Measurements from ENCODE around the gene ABHD2. TPM values are rescaled to one million over a fixed set of nuclear protein-coding genes. Genes with fewer than 3 reads are reported as not detected.

Gene ABHD2
- polyA plus RNA-seq, 3 donors = 30.8 to 67.1 (median 37.3) TPM

DNA sequence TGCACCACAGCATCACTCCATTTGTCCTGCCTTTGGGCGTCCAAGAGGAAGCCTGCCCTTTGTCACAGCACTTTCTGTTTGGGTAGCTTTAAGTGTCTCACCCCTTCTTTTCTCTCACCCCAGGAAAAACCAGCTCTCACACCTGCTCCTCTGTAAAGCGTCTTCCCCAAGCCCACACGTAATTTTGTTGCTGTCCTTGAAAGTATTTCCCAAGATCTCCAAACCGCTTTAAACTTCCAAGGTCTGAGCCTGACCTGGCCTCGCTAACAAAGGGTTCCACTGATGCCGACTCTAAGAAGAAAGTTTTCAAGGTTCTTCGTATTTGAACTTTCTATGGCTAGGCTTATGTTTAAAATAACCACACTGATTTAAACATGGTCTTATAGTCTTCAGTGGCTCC is 5.3 kb downstream of the ABHD2 start:
- DNase-seq = no peak
- Mint-ChIP-seq H3K36me3 (peaks cover 32 to 35% of the 10 kb centered on the region in 2 donors), H3K4me3 (peak overlapping the region in 1 of 2 donors; percentile 5), H3K27me3 (ENCODE audit: low read depth in 3 of 3) (no peaks in the 10 kb centered on the region), H3K27ac (peak overlapping the region; percentile 98 to 100 (median 99)), H3K9me3 (peaks cover 0 to 3% (median 0%) of the 10 kb centered on the region in 7 donors), H3K4me1 (peaks cover 71% of the 10 kb centered on the region)
- intact Hi-C loops (cut with micrococcal nuclease) = loop anchor here (5.0 kb wide), 2 partner anchors 34 to 36 kb away; no protein-coding TSS in a partner anchor
- Histone ChIP-seq H4K20me1 (ENCODE audit: insufficient read depth, low read length) (no peaks in the 10 kb centered on the region), H3K9me3 (replicated peaks in 1 of 2; ENCODE audit: control insufficient read depth in 1 of 2, insufficient read depth in 1 of 2, low read length in 2 of 2) (no peaks in the 10 kb centered on the region), H3K9ac (ENCODE audit: insufficient read depth, low read length, poor library complexity, severe bottlenecking) (peak overlapping the region; percentile 48), H3K36me3 (replicated peaks in 1 of 2; ENCODE audit: control insufficient read depth in 1 of 2, insufficient read depth in 2 of 2, low read length in 2 of 2) (peaks cover 0 to 28% of the 10 kb centered on the region in 2 donors), H3K27me3 (ENCODE audit: control insufficient read depth in 2 of 2, insufficient read depth in 2 of 2, low read length in 2 of 2) (no peaks in the 10 kb centered on the region), H3K27ac (ENCODE audit: low read depth in 1 of 2, low read length in 2 of 2) (peak overlapping the region; percentile 85 to 88), H3K4me2 (replicated peaks; ENCODE audit: extremely low read depth, low read length, poor library complexity, severe bottlenecking) (peak overlapping the region; percentile 71), H3K4me1 (ENCODE audit: control insufficient read depth in 1 of 2, insufficient read depth in 2 of 2, low read length in 2 of 2) (peaks cover 67 to 75% of the 10 kb centered on the region in 2 donors), H3K79me2 (ENCODE audit: insufficient read depth, low read length) (peaks cover 93% of the 10 kb centered on the region), H3K4me3 (replicated peaks in 1 of 3; ENCODE audit: low read depth in 2 of 3, low read length in 3 of 3) (peak overlapping the region in 1 of 3 experiments; percentile 60), H2AFZ (ENCODE audit: insufficient read depth, low read depth, low read length, poor library complexity, severe bottlenecking) (no peak overlapping the region)
- 75% methylated on average over 5 of the region's 7 CpGs for WGBS (ENCODE audit: insufficient coverage)
- TF ChIP-seq, protein P1, sequence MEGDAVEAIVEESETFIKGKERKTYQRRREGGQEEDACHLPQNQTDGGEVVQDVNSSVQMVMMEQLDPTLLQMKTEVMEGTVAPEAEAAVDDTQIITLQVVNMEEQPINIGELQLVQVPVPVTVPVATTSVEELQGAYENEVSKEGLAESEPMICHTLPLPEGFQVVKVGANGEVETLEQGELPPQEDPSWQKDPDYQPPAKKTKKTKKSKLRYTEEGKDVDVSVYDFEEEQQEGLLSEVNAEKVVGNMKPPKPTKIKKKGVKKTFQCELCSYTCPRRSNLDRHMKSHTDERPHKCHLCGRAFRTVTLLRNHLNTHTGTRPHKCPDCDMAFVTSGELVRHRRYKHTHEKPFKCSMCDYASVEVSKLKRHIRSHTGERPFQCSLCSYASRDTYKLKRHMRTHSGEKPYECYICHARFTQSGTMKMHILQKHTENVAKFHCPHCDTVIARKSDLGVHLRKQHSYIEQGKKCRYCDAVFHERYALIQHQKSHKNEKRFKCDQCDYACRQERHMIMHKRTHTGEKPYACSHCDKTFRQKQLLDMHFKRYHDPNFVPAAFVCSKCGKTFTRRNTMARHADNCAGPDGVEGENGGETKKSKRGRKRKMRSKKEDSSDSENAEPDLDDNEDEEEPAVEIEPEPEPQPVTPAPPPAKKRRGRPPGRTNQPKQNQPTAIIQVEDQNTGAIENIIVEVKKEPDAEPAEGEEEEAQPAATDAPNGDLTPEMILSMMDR (IDR thresholded peaks at IDR 0.05) = no peak

DNA sequence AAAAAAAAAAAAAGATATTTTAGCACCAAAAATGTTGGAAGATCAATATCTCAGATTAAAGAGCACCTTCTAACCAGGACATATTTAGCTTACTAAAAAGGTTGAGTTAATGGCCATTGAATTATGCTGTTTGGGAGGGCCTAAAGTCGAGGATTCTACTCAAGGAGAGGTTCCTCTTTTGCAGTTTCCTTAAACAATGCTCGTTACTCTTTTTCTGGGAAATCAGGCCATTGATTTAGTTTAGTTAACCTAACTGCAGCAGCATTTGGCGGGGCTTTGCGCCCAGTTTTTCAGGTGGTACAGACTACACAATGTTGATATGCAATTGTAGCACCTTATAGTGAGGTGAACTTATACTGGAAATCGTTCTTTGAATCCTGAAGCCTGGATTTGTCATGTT is 6.8 kb downstream of the ABHD2 start:
- peaks cover 61% of the 10 kb centered on the region for H3K4me1 Mint-ChIP-seq
- Histone ChIP-seq H3K79me2 (ENCODE audit: insufficient read depth, low read length) (peaks cover 93% of the 10 kb centered on the region), H3K4me2 (replicated peaks; ENCODE audit: extremely low read depth, low read length, poor library complexity, severe bottlenecking) (peak overlapping the region; percentile 59), H4K20me1 (ENCODE audit: insufficient read depth, low read length) (peaks cover 1% of the 10 kb centered on the region), H3K4me1 (ENCODE audit: control insufficient read depth in 1 of 2, insufficient read depth in 2 of 2, low read length in 2 of 2) (peaks cover 53 to 60% of the 10 kb centered on the region in 2 donors), H3K4me3 (replicated peaks in 1 of 3; ENCODE audit: low read depth in 2 of 3, low read length in 3 of 3) (peak overlapping the region in 1 of 3 experiments; percentile 39), H3K9me3 (replicated peaks in 1 of 2; ENCODE audit: control insufficient read depth in 1 of 2, insufficient read depth in 1 of 2, low read length in 2 of 2) (no peaks in the 10 kb centered on the region), H3K36me3 (replicated peaks in 1 of 2; ENCODE audit: control insufficient read depth in 1 of 2, insufficient read depth in 2 of 2, low read length in 2 of 2) (peaks cover 0 to 41% of the 10 kb centered on the region in 2 donors), H3K27ac (ENCODE audit: low read depth in 1 of 2, low read length in 2 of 2) (peak overlapping the region; percentile 85 to 88), H3K27me3 (ENCODE audit: control insufficient read depth in 2 of 2, insufficient read depth in 2 of 2, low read length in 2 of 2) (no peaks in the 10 kb centered on the region), H3K9ac (ENCODE audit: insufficient read depth, low read length, poor library complexity, severe bottlenecking) (no peak overlapping the region), H2AFZ (ENCODE audit: insufficient read depth, low read depth, low read length, poor library complexity, severe bottlenecking) (no peak overlapping the region)
- TF ChIP-seq, protein P1 (IDR thresholded peaks at IDR 0.05) = no peak
- peak in 2 of 3 donors; percentile 29 to 58 for DNase-seq
- H3K27ac Mint-ChIP-seq = peak overlapping the region; percentile 98 to 100 (median 99)
- intact Hi-C loops (cut with micrococcal nuclease) = no loop called here
- WGBS (ENCODE audit: insufficient coverage) = 12% methylated on average over 4 of the region's 5 CpGs
- no peak overlapping the region for H3K4me3 Mint-ChIP-seq
- H3K27me3 Mint-ChIP-seq (ENCODE audit: low read depth in 3 of 3) = no peaks in the 10 kb centered on the region
- peaks cover 41 to 46% of the 10 kb centered on the region in 2 donors for H3K36me3 Mint-ChIP-seq
- peaks cover 0 to 3% (median 0%) of the 10 kb centered on the region in 7 donors for H3K9me3 Mint-ChIP-seq
